Measurements from ENCODE around the gene ZNF385B. TPM values are rescaled to one million over a fixed set of nuclear protein-coding genes. Genes with fewer than 3 reads are reported as not detected.
A peak's percentile ranks its signal among the peaks of the same experiment; 100 is the strongest.

Gene ZNF385B
- total RNA-seq, 4 donors from 2014 or later, result 0.89 to 3.6 (median 1.8) TPM

DNA sequence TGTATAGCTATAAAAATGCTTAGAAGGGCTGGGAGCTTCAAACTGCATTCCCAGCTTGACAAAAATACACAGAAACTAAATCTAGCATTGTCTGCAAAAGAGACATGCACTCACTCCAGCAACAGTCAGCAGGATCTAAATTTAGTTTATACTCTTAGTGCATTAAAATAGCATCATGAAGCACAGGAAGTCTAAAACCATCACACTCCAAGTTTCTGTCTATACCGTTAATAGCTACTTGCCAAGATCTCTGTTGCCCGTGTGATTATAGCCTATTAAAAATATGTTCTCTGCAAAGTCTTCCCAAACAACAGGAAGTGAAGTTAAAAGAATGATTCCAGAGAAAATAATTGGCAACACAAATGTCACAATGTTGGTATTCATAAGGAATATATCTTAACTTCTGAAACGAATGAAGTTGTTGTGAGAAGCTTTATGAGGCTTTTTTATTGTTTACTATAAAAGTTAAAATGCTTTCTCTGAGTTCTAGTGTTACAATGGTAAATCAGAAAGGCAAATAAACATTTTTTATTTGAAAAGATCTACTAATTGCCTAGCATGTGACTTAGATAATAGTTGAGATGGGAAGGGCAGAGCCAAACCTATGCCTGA, 184.2 kb downstream of the ZNF385B start:
- H3K4me1 ChIP-seq, result peaks cover 18% of the 10 kb centered on the region
- no peak overlapping the region for H3K27ac ChIP-seq
- WGBS, result 7% methylated on average over 3 of the region's 3 CpGs
- no peaks in the 10 kb centered on the region for H3K9me3 ChIP-seq
- no peak for DNase-seq (ENCODE audit: low spot score in 2 of 2)
- H3K4me3 ChIP-seq, result no peak overlapping the region
- TF ChIP-seq EP300 (IDR thresholded peaks at IDR 0.05) (no peak), POLR2AphosphoS5 (IDR thresholded peaks at IDR 0.05) (no peak), POLR2A (IDR thresholded peaks at IDR 0.05) (no peak)
- TF ChIP-seq, protein P1, sequence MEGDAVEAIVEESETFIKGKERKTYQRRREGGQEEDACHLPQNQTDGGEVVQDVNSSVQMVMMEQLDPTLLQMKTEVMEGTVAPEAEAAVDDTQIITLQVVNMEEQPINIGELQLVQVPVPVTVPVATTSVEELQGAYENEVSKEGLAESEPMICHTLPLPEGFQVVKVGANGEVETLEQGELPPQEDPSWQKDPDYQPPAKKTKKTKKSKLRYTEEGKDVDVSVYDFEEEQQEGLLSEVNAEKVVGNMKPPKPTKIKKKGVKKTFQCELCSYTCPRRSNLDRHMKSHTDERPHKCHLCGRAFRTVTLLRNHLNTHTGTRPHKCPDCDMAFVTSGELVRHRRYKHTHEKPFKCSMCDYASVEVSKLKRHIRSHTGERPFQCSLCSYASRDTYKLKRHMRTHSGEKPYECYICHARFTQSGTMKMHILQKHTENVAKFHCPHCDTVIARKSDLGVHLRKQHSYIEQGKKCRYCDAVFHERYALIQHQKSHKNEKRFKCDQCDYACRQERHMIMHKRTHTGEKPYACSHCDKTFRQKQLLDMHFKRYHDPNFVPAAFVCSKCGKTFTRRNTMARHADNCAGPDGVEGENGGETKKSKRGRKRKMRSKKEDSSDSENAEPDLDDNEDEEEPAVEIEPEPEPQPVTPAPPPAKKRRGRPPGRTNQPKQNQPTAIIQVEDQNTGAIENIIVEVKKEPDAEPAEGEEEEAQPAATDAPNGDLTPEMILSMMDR (IDR thresholded peaks at IDR 0.05), result no peak
- no peaks in the 10 kb centered on the region for H3K27me3 ChIP-seq
- no peaks in the 10 kb centered on the region for H3K36me3 ChIP-seq

DNA sequence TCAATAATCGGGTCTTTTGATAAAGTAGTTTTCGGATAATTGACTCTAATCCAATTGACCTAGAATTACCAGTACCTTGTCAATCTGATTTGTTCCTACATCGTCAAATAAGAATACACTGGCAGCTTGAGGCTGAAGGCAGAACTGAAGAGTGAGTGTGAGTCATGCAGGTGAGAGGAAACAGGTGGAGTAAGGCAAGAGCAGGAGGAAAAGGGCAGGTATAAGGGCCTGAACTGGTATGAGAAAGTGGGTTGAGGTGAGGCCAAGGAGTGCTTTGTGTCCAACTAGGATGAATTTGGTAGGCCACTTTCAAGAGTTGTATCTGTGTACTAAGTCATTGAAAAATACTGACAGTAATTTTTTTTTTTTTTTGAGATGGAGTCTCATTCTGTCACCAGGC, 186.0 kb downstream of the ZNF385B start:
- TF ChIP-seq, protein P1 (IDR thresholded peaks at IDR 0.05), result no peak
- TF ChIP-seq EP300 (IDR thresholded peaks at IDR 0.05), result no peak
- TF ChIP-seq POLR2AphosphoS5 (IDR thresholded peaks at IDR 0.05), result no peak
- no peak for TF ChIP-seq POLR2A (IDR thresholded peaks at IDR 0.05)
- Histone ChIP-seq H3K36me3 (no peaks in the 10 kb centered on the region), H3K4me3 (no peak overlapping the region), H3K9me3 (no peaks in the 10 kb centered on the region), H3K27ac (no peak overlapping the region), H3K27me3 (no peaks in the 10 kb centered on the region), H3K4me1 (peaks cover 18% of the 10 kb centered on the region)
- 79% methylated on average over 3 of the region's 3 CpGs for WGBS
- DNase-seq (ENCODE audit: low spot score in 2 of 2), result no peak

DNA sequence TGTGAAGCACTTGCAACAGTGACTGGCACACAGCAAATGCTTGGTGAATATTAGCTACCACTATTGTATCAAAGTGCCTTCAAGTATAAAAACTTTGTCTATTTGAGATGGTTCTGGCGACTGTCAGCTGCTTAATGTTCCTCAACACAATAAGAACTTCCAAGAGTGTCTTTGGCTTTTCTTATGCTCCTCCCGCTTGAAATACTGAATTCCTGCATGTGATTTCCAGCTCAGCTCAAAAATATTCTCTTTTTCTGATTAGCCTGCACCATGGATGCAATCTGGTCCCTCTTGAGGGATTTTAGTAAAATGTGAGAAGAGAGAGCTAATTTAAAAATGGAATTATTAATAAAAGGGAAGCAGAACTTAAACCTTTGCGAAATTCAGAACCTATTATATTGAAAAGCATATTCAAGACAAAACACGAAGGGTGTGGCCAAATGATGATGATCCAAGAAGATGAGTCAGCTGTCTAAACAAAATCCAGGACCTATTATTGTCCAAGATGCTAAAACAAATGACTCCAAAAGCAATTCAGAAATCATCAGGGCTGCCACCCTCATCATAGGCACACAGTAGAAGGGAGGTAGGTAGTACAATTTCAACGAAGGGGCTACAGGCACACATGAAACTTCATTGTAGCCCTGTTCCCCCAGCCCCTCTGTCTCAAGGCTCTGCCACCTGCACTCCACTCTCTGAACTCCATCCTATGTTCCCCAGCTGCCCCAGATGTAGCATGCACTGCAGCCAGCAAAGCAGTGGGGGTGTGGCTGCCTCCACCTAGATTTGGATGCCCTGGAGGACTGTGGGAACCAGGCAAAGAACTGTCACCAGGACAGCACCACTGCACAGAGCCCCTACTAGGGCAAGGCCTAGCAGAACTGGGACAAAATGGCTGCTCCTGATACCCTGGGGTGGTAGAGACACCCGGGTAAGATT, 190.1 kb downstream of the ZNF385B start:
- Histone ChIP-seq H3K27ac (peak overlapping the region; percentile 52), H3K4me1 (no peaks in the 10 kb centered on the region), H3K9me3 (no peaks in the 10 kb centered on the region), H3K27me3 (no peaks in the 10 kb centered on the region), H3K36me3 (no peaks in the 10 kb centered on the region), H3K4me3 (no peak overlapping the region)
- TF ChIP-seq EP300 (IDR thresholded peaks at IDR 0.05), result no peak
- TF ChIP-seq POLR2A (IDR thresholded peaks at IDR 0.05), result no peak
- TF ChIP-seq, protein P1 (IDR thresholded peaks at IDR 0.05), result no peak
- no peak for TF ChIP-seq POLR2AphosphoS5 (IDR thresholded peaks at IDR 0.05)
- no peak for DNase-seq (ENCODE audit: low spot score in 2 of 2)
- WGBS, result 65% methylated on average over 5 of the region's 6 CpGs

DNA sequence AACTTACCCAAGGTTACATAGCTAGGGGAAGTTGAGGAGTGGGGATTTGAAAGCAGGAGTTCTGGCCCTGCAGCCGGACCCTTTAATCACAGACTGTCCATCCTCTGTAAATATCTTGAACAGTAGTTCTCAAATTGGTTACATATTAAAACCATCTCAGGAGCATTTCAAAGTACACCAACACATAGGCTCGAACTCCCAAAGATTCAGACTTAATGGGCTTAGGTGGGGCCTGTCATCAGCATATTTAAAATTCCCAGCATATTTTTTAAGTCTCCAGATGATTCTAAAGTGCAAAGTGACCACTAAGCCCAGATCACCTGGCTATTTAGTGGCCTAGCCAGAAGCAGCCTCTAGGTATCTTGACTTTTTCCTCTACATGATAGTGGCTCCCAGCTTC, 192.2 kb downstream of the ZNF385B start:
- TF ChIP-seq, protein P1 (IDR thresholded peaks at IDR 0.05), result no peak
- TF ChIP-seq POLR2A (IDR thresholded peaks at IDR 0.05), result no peak
- no peak for TF ChIP-seq POLR2AphosphoS5 (IDR thresholded peaks at IDR 0.05)
- TF ChIP-seq EP300 (IDR thresholded peaks at IDR 0.05), result no peak
- no peaks in the 10 kb centered on the region for H3K36me3 ChIP-seq
- no peaks in the 10 kb centered on the region for H3K4me1 ChIP-seq
- H3K27me3 ChIP-seq, result no peaks in the 10 kb centered on the region
- no peak for DNase-seq (ENCODE audit: low spot score in 2 of 2)
- H3K27ac ChIP-seq, result no peak overlapping the region
- H3K9me3 ChIP-seq, result no peaks in the 10 kb centered on the region
- no peak overlapping the region for H3K4me3 ChIP-seq
- 89% methylated on average over 2 of the region's 2 CpGs for WGBS
